ENCODE results near the gene SPDYE4.

Gene SPDYE4

GRCh38 chr17:8736796-8737195, 21.6 kb downstream of the SPDYE4 start:
- DNase-seq: no peak

- DNase-seq: no peak
Measured at GRCh38 chr17:8736362-8736761, 22.0 kb downstream of the SPDYE4 start.

GRCh38 chr17:8735336-8735939, 22.9 kb downstream of the SPDYE4 start:
- no peak for DNase-seq

GRCh38 chr17:8734876-8735275, 23.5 kb downstream of the SPDYE4 start:
- no peak for DNase-seq

- DNase-seq: no peak
Measured at GRCh38 chr17:8732406-8733085, 25.8 kb downstream of the SPDYE4 start.

GRCh38 chr17:8729860-8730259, 28.5 kb downstream of the SPDYE4 start:
- no peak for DNase-seq

GRCh38 chr17:8729421-8729820, 28.9 kb downstream of the SPDYE4 start:
- no peak for DNase-seq

- DNase-seq: no peak
Measured at GRCh38 chr17:8728971-8729370, 29.4 kb downstream of the SPDYE4 start.

GRCh38 chr17:8728251-8728938, 30.0 kb downstream of the SPDYE4 start:
- no peak for DNase-seq

- DNase-seq: no peak
Measured at GRCh38 chr17:8726941-8727555, 31.3 kb downstream of the SPDYE4 start.

GRCh38 chr17:8725881-8726876, 32.2 kb downstream of the SPDYE4 start:
- no peak for DNase-seq

- no peak for DNase-seq
Measured at GRCh38 chr17:8724451-8724850, 33.9 kb downstream of the SPDYE4 start.

GRCh38 chr17:8720596-8720995, 37.8 kb downstream of the SPDYE4 start:
- no peak for DNase-seq

GRCh38 chr17:8719291-8720246, 38.8 kb downstream of the SPDYE4 start:
- no peak for DNase-seq

GRCh38 chr17:8718001-8718563, 40.3 kb downstream of the SPDYE4 start:
- DNase-seq: no peak

- no peak for DNase-seq
Measured at GRCh38 chr17:8713878-8714277, 44.5 kb downstream of the SPDYE4 start.

GRCh38 chr17:8713315-8713714, 45.0 kb downstream of the SPDYE4 start:
- DNase-seq: no peak

- no peak for DNase-seq
Measured at GRCh38 chr17:8712698-8713097, 45.6 kb downstream of the SPDYE4 start.

GRCh38 chr17:8711291-8711690, 47.1 kb downstream of the SPDYE4 start:
- no peak for DNase-seq

- no peak for DNase-seq
Measured at GRCh38 chr17:8710813-8711212, 47.5 kb downstream of the SPDYE4 start.

GRCh38 chr17:8709006-8709405, 49.3 kb downstream of the SPDYE4 start:
- no peak for DNase-seq
